Prostate gland (tissue), 2 donors: ENCODE results near the gene ASPHD1. TPM values are rescaled to one million over a fixed set of nuclear protein-coding genes. Genes with fewer than 3 reads are reported as not detected.
"Not testable (repeated sequence)": the region's sequence is repeated elsewhere in the genome, so short reads cannot be mapped to it uniquely, and the experiment has no call there.

ENCODE experiments used
- DNase-seq: peaks from one replicate; pipeline ENCODE4 v3.0.0-alpha.2; 2019; ENCODE audit warnings: low spot score
- H3K27ac ChIP-seq, 2 donors: fragments of 200-600 bp; sonication (generic); 2 replicates each; pipeline ENCODE4 v1.5.1; 2017 to 2019
- H3K27me3 ChIP-seq: fragments of 200-600 bp; sonication (generic); replicated peaks from 2 replicates; pipeline ENCODE4 v1.5.1; 2019; ENCODE audit not compliant: insufficient read depth
- H3K36me3 ChIP-seq, 2 donors: fragments of 200-600 bp; sonication (generic); 1 replicate in 1 of 2; 2 replicates in 1 of 2; pipeline versions ENCODE4 v1.5.1 to v1.8.1; 2017 to 2019
- H3K4me1 ChIP-seq: fragments of 200-600 bp; sonication (generic); replicated peaks from 2 replicates; pipeline ENCODE4 v1.5.1; 2019
- H3K4me3 ChIP-seq, 2 donors: fragments of 200-600 bp; sonication (generic); 2 replicates each; pipeline ENCODE4 v1.5.1; 2017 to 2019
- H3K9me3 ChIP-seq: fragments of 200-600 bp; sonication (generic); 2 replicates; pipeline ENCODE4 v1.5.1; 2017
- CTCF ChIP-seq, 4 experiments: fragments of 200-600 bp in 2 of 4; fragments of 450-650 bp in 2 of 4; sonication (generic) in 2 of 4; IDR thresholded peaks; 1 replicate in 3 of 4; 2 replicates in 1 of 4; pipeline ENCODE4 v1.5.1; 2016 to 2019; ENCODE audit warnings: antibody characterized with exemption in 4 of 4, mild to moderate bottlenecking in 2 of 4, moderate library complexity in 2 of 4
- POLR2A ChIP-seq: fragments of 450-650 bp; IDR thresholded peaks from one replicate; pipeline ENCODE4 v1.6.1; 2016; ENCODE audit warnings: antibody characterized with exemption, mild to moderate bottlenecking
- POLR2AphosphoS5 ChIP-seq: sonication (generic); formaldehyde crosslinking; IDR thresholded peaks from one replicate; pipeline ENCODE4 v1.6.1; 2017; ENCODE audit warnings: antibody characterized with exemption
- WGBS: methylation state at CpG from one replicate; pipeline ENCODE4 v1.1.5; 2018; 5-methylcytosine and 5-hydroxymethylcytosine counted together
- intact Hi-C: fragments of 100-400 bp; cut with DNase I; formaldehyde crosslinking; loops from one replicate; pipeline ENCODE4 v1.14.2; 2022
- total RNA-seq, 2 donors: library from RNA; depleted of rRNA; stranded (reverse); fragments of >200 nt; gene quantifications; one replicate each; pipeline ENCODE4 v1.1.0, GENCODE V29; 2016

Gene ASPHD1
- total RNA-seq, 2 donors from 2014 or later = 1.2 to 5.1 TPM

DNA sequence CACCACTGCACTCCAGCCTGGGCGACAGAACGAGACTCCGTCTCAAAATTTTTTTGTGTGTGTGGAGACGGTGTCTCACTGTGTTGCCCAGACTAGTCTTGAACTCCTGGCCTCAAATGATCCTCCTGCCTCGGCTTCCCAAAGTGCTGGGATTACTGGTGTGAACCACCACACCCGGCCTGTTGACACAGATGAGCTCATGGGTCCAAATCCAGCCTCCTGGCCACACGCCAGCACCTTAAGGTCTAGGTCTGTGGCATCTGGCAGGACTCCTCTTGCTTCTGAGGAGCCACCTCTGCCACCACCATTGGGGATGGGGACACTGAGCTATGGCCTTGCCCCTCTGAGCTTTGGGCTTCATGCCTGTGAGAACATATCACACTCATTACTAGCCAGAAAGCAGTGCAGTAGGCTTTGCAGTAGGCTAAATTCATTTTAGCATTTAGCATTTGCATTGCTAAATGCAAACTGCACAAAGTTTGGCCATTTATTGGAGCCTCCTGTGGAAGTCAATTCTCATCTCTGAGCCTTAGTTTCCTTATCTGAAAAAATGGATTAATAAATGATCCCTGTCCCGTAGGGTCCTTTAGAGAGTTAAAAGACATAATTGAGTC is 31.8 kb upstream of the ASPHD1 start:
- H3K4me1 ChIP-seq = no peaks in the 10 kb centered on the region
- no peaks in the 10 kb centered on the region for H3K36me3 ChIP-seq
- no peaks in the 10 kb centered on the region for H3K9me3 ChIP-seq
- 66% methylated on average over 8 of the region's 8 CpGs for WGBS
- DNase-seq = no peak
- H3K4me3 ChIP-seq = no peak overlapping the region
- intact Hi-C loops = no loop called here
- TF ChIP-seq POLR2AphosphoS5 (no peak), POLR2A (no peak), CTCF (IDR thresholded peaks at IDR 0.05) (no peak)
- no peak overlapping the region for H3K27ac ChIP-seq
- no peaks in the 10 kb centered on the region for H3K27me3 ChIP-seq

DNA sequence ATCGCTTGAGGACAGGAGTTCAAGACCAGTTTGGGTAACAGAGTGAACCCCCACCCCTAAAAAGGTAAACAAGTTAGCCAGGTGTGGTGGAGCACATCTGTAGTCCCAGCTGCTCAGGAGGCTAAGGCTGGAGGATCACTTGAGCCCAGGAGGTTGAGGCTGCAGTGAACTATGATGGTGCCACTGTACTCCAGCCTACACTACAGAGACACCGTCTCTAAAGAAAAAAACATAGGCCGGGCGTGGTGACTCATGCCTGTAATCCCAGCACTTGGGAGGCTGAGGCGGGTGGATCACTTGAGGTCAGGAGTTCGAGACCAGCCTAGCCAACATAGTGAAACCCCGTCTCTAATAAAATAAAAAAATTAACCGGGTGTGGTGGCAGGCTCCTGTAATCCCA is 31.2 kb upstream of the ASPHD1 start:
- H3K4me3 ChIP-seq, DNase-seq, H3K27ac ChIP-seq, H3K27me3 ChIP-seq, H3K4me1 ChIP-seq, intact Hi-C loops, H3K36me3 ChIP-seq, H3K9me3 ChIP-seq: not testable (repeated sequence)
- WGBS = 95% methylated on average over 8 of the region's 8 CpGs

GRCh38 chr16:29871822-29872546 is 28.3 kb upstream of the ASPHD1 start:
- H3K4me3 ChIP-seq = no peak overlapping the region
- DNase-seq = no peak
- H3K27me3 ChIP-seq = no peaks in the 10 kb centered on the region
- no peaks in the 10 kb centered on the region for H3K4me1 ChIP-seq
- H3K27ac ChIP-seq = no peak overlapping the region
- TF ChIP-seq CTCF (IDR thresholded peaks at IDR 0.05) = no peak
- TF ChIP-seq POLR2AphosphoS5 = no peak
- TF ChIP-seq POLR2A = no peak
- no peaks in the 10 kb centered on the region for H3K9me3 ChIP-seq
- WGBS = 92% methylated on average over 15 of the region's 16 CpGs
- intact Hi-C loops = no loop called here
- H3K36me3 ChIP-seq = no peaks in the 10 kb centered on the region

- no peak for TF ChIP-seq POLR2AphosphoS5
- no peak for TF ChIP-seq CTCF (IDR thresholded peaks at IDR 0.05)
- no peak for TF ChIP-seq POLR2A
- 92% methylated on average over 26 of the region's 26 CpGs for WGBS
- Histone ChIP-seq H3K36me3 (no peaks in the 10 kb centered on the region), H3K27ac (no peak overlapping the region), H3K9me3 (no peaks in the 10 kb centered on the region), H3K4me1 (no peaks in the 10 kb centered on the region), H3K4me3 (no peak overlapping the region), H3K27me3 (no peaks in the 10 kb centered on the region)
- intact Hi-C loops = no loop called here
- DNase-seq = no peak
Observed at GRCh38 chr16:29873319-29873718, 27.0 kb upstream of the ASPHD1 start.

DNA sequence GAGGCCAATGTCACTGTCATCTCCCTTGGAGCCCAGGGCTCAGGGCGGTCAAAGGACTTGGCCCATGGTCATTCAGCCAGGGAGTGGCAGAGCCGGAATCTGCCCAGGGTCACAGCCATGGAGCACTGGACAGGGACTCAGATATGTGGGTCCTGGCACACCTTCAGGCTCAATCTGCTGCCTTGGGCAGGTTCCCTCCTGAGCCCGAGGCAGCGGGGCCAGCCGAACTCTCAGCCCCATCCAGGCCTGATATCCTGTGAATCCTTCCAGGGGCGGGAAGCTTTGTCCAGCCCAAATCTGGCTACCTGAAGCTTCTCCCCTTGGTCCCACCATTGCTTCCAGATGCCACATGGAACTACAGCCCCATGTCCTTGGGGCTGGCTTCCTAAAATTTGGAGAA is 25.1 kb upstream of the ASPHD1 start:
- intact Hi-C loops = no loop called here
- TF ChIP-seq POLR2AphosphoS5 (no peak), POLR2A (no peak), CTCF (IDR thresholded peaks at IDR 0.05) (no peak)
- H3K27ac ChIP-seq = no peak overlapping the region
- H3K27me3 ChIP-seq = no peaks in the 10 kb centered on the region
- H3K4me1 ChIP-seq = no peaks in the 10 kb centered on the region
- no peaks in the 10 kb centered on the region for H3K36me3 ChIP-seq
- no peak overlapping the region for H3K4me3 ChIP-seq
- no peak for DNase-seq
- WGBS = 98% methylated on average over 6 of the region's 6 CpGs
- no peaks in the 10 kb centered on the region for H3K9me3 ChIP-seq
